Testis (tissue), 2 donors: ENCODE data around the gene TM9SF3.

ENCODE experiments used
- POLR2A ChIP-seq: fragments of 450-650 bp; IDR thresholded peaks from one replicate; pipeline ENCODE4 v1.6.1; 2017; ENCODE audit warnings: antibody characterized with exemption, mild to moderate bottlenecking, moderate library complexity
- TF ChIP-seq, protein P1 (sequence below), 3 experiments: fragments of 450-650 bp in 2 of 3; fragments of 200-600 bp in 1 of 3; sonication (generic) in 1 of 3; IDR thresholded peaks; one replicate each; pipeline ENCODE4 v1.5.1; 2016 to 2019; ENCODE audit warnings: antibody characterized with exemption in 3 of 3, mild to moderate bottlenecking in 2 of 3, moderate library complexity in 1 of 3

DNA sequence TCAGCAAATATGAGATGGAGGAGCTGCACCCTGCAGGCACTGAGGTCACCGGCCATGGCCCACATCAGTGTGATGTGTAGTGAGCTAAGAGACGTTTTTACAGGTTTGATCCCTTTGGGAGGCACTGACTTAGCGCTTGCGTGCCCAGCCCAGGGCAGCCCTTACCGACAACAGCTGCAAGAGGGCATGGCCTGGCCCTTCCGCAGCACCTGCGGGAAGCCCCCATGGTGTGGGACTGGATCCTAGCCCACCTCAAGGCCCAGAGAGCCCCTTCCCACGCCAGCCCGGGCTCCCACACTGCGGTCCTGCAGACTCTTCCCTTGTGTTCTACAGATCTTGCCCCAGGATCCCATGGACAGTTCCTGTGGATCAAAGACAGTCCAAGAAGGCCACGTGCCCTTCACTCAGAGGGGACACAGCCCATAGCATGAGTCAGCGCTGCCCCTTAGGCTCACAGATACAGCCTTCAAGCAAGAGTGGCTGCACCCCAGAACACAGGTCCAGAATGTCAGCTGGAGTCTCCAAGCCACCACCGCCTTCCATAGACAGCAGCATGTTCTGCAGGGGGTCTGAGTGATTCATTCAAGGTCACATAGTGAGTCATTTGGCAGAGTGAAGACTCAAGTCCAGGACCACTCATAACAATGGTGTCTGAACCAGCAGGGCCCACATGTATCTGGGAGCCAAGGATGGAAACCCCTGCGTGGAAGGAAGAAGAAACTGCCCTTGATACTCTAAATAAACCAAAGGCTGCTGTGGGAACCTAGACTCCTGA lies 98.5 kb downstream of the TM9SF3 start:
- TF ChIP-seq, protein P1, sequence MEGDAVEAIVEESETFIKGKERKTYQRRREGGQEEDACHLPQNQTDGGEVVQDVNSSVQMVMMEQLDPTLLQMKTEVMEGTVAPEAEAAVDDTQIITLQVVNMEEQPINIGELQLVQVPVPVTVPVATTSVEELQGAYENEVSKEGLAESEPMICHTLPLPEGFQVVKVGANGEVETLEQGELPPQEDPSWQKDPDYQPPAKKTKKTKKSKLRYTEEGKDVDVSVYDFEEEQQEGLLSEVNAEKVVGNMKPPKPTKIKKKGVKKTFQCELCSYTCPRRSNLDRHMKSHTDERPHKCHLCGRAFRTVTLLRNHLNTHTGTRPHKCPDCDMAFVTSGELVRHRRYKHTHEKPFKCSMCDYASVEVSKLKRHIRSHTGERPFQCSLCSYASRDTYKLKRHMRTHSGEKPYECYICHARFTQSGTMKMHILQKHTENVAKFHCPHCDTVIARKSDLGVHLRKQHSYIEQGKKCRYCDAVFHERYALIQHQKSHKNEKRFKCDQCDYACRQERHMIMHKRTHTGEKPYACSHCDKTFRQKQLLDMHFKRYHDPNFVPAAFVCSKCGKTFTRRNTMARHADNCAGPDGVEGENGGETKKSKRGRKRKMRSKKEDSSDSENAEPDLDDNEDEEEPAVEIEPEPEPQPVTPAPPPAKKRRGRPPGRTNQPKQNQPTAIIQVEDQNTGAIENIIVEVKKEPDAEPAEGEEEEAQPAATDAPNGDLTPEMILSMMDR (IDR thresholded peaks at IDR 0.05), result no peak
- no peak for TF ChIP-seq POLR2A
